GM12874 (cell line): ENCODE results near the gene FANCC.

Source experiments
- CTCF ChIP-seq: IDR thresholded peaks from 2 replicates; pipeline ENCODE4 v1.5.1; 2011; ENCODE audit warnings: low read depth, mild to moderate bottlenecking, control low read depth, low read length, moderate library complexity; ENCODE audit not compliant: insufficient read depth

The FANCC gene

GRCh38 chr9:95085036-95085770, 232.3 kb downstream of the FANCC start:
- TF ChIP-seq CTCF, result no peak

DNA sequence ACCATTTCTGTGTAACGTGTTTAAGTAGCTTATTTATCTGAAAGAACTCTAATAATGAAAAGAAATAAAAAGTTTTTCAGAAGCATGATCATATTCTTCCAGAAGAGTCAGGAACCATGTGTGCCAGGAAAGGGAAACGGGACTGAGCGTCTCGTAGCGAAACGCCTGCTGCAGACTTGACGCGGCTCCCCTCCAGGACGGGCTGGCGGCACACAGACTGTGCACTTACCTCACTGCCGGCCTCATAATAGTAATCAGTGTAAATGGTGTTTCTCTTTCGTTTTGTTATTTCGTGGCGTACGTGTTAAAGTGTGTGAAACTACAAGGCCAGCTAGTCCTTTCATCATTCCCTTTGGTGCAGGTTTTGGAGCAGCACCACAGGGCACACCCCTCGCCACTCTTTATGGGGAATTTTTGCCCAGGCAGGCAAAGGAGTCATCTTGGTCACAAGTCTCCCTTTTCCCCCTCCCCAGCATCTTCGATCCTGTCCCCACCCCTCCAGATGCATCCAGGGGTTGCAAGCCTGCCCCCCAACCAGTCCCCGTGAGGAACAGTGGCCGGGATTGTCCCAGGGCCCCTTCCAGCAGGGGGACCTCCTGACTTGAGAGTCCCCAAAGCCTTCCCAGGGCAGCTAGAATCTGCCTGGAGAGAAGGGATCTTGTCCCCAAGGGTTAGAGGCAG, 233.1 kb downstream of the FANCC start:
- TF ChIP-seq CTCF, result no peak

- TF ChIP-seq CTCF, result no peak
These were observed 234.3 kb downstream of the FANCC start for GRCh38 chr9:95083086-95083768.

DNA sequence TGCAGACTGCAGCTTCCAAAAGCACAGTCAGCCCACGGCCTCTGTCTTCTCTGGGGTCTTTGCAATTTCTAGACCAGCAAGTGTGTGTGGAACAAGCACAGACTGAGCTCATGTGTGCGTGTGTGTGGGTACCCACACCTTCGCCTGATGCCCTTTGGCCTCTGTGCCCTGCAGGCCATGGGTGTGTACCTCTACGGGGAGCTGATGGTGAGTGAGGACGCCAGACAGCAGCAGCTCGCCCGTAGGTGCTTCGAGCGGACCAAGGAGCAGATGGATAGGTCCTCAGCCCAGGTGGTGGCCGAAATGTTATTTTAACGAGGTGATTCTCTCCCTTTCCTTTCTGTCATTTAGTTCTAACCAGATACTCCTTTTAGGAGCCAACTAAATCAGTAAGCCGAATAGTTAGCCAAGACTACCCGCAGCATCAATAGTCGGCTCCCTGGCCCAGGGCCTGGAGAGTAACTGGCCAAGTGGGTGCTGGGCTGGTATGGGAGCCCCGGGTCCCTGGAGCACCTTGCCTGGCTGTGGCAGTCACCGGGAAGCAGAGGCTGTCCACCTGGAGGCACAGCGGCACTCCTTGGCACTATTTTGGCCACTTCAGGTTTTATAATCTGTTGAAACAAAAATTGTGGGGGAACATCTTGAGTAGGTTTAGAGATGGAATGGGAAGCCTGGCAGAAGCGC, 235.0 kb downstream of the FANCC start:
- no peak for TF ChIP-seq CTCF

GRCh38 chr9:95081998-95082397, 235.5 kb downstream of the FANCC start:
- no peak for TF ChIP-seq CTCF

- TF ChIP-seq CTCF, result no peak
These were observed 236.4 kb downstream of the FANCC start for GRCh38 chr9:95080961-95081647.
